Neuronal stem cell (in vitro differentiated cells): ENCODE data around the gene KIAA0825.

Experiments used
- DNase-seq: peaks from one replicate; pipeline ENCODE4 v3.0.0-alpha.2; 2013; ENCODE audit warnings: low spot score
- H2AFZ ChIP-seq: one replicate; pipeline ENCODE4 v1.6.1; 2013; ENCODE audit warnings: mild to moderate bottlenecking, low read length, inconsistent platforms
- H2AK5ac ChIP-seq: 2 replicates; pipeline ENCODE4 v1.6.1; 2013; ENCODE audit warnings: low read depth, mild to moderate bottlenecking, inconsistent platforms, low read length, moderate library complexity, mixed read lengths
- H2BK120ac ChIP-seq: 2 replicates; pipeline ENCODE4 v1.6.1; 2013; ENCODE audit warnings: low read depth, mild to moderate bottlenecking, inconsistent platforms, low read length, moderate library complexity, mixed read lengths
- H2BK12ac ChIP-seq: one replicate; pipeline ENCODE4 v1.6.1; 2013; ENCODE audit warnings: low read length, inconsistent platforms
- H2BK15ac ChIP-seq: 2 replicates; pipeline ENCODE4 v1.6.1; 2013; ENCODE audit warnings: mild to moderate bottlenecking, low read length, inconsistent platforms, mixed read lengths
- H2BK5ac ChIP-seq: one replicate; pipeline ENCODE4 v1.6.1; 2013; ENCODE audit warnings: inconsistent platforms, mild to moderate bottlenecking, low read length, moderate library complexity
- H3K14ac ChIP-seq: one replicate; pipeline ENCODE4 v1.6.1; 2013; ENCODE audit warnings: low read length, inconsistent platforms
- H3K18ac ChIP-seq: 2 replicates; pipeline ENCODE4 v1.6.1; 2013; ENCODE audit warnings: low read length, inconsistent platforms
- H3K23ac ChIP-seq: 2 replicates; pipeline ENCODE4 v1.6.1; 2013; ENCODE audit warnings: low read depth, mild to moderate bottlenecking, mixed read lengths, low read length, inconsistent platforms; ENCODE audit not compliant: poor library complexity
- H3K27ac ChIP-seq: replicated peaks from 3 replicates; pipeline ENCODE4 v1.5.1; 2013; ENCODE audit warnings: low read length, inconsistent platforms
- H3K27me3 ChIP-seq, 3 experiments: 2 replicates each; pipeline ENCODE4 v1.6.1; 2013; ENCODE audit warnings: low read length in 3 of 3, mild to moderate bottlenecking in 2 of 3, inconsistent platforms in 1 of 3, low read depth in 1 of 3, mixed read lengths in 1 of 3, moderate library complexity in 1 of 3; ENCODE audit not compliant: control insufficient read depth in 3 of 3, insufficient read depth in 3 of 3
- H3K36me3 ChIP-seq, 2 donors: replicated peaks in 1 of 2; 2 replicates each; pipeline ENCODE4 v1.6.1; 2013; ENCODE audit warnings: low read length in 2 of 2; ENCODE audit not compliant: control insufficient read depth in 2 of 2, insufficient read depth in 2 of 2
- H3K4ac ChIP-seq: 2 replicates; pipeline ENCODE4 v1.6.1; 2013; ENCODE audit warnings: inconsistent platforms, mild to moderate bottlenecking, low read length, moderate library complexity
- H3K4me1 ChIP-seq, 2 donors: 1 replicate in 1 of 2; 2 replicates in 1 of 2; pipeline ENCODE4 v1.6.1; 2013; ENCODE audit warnings: low read length in 2 of 2, low read depth in 1 of 2; ENCODE audit not compliant: control insufficient read depth in 2 of 2, insufficient read depth in 1 of 2
- H3K4me2 ChIP-seq: one replicate; pipeline ENCODE4 v1.6.1; 2013; ENCODE audit warnings: mild to moderate bottlenecking, low read length, inconsistent platforms; ENCODE audit not compliant: insufficient read depth, poor library complexity, severe bottlenecking
- H3K4me3 ChIP-seq, 2 donors: 2 replicates each; pipeline ENCODE4 v1.5.1; 2013; ENCODE audit warnings: low read length in 2 of 2, mild to moderate bottlenecking in 2 of 2, inconsistent platforms in 1 of 2, moderate library complexity in 1 of 2
- H3K79me1 ChIP-seq: one replicate; pipeline ENCODE4 v1.6.1; 2013; ENCODE audit warnings: low read depth, mild to moderate bottlenecking, inconsistent platforms, low read length, moderate library complexity
- H3K9ac ChIP-seq: one replicate; pipeline ENCODE4 v1.6.1; 2013; ENCODE audit warnings: mild to moderate bottlenecking, low read depth, low read length, inconsistent platforms; ENCODE audit not compliant: poor library complexity
- H3K9me3 ChIP-seq, 2 donors: replicated peaks in 1 of 2; 2 replicates each; pipeline versions ENCODE3 to v1.6.1; 2013; ENCODE audit warnings: low read length in 2 of 2, mild to moderate bottlenecking in 2 of 2, inconsistent platforms in 1 of 2, low read depth in 1 of 2, mixed read lengths in 1 of 2, moderate library complexity in 1 of 2; ENCODE audit not compliant: control insufficient read depth in 2 of 2, insufficient read depth in 1 of 2
- H4K8ac ChIP-seq: one replicate; pipeline ENCODE4 v1.6.1; 2013; ENCODE audit warnings: low read depth, mild to moderate bottlenecking, inconsistent platforms, low read length, moderate library complexity
- H4K91ac ChIP-seq: one replicate; pipeline ENCODE4 v1.6.1; 2013; ENCODE audit warnings: low read length, low read depth, mild to moderate bottlenecking, inconsistent platforms; ENCODE audit not compliant: poor library complexity
- WGBS, 2 donors: extraction: QIAGEN DNeasy Blood & Tissue Kit; methylation state at CpG; one replicate each; pipeline ENCODE4 v1.1.7; 2013; ENCODE audit warnings: missing lambda C conversion rate in 2 of 2, mixed read lengths in 1 of 2; ENCODE audit not compliant: insufficient read length in 2 of 2, insufficient replicate concordance in 1 of 2; ENCODE audit errors: extremely low coverage in 2 of 2; 5-methylcytosine and 5-hydroxymethylcytosine counted together

Gene KIAA0825

DNA sequence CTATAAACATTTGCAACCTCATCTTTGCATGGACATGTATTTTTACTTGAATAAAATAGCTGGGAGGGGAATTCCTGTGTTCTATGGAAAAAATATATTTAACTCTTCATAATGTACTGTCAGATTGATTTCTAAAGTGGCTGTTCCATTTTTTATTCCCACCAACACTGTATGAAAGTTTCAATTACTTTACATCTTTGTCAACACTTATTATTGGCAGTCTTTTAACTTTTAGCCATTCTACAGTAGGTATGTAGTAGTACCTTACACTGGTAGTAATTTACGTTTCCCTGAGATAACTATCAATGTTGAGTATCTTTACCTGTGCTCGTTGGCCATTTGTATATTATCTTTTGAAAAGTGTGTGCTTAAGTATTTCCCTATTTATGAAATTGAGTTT, 429.7 kb downstream of the KIAA0825 start:
- Histone ChIP-seq H3K9me3 (no peaks in the 10 kb centered on the region), H2BK5ac (no peak overlapping the region), H3K18ac (no peak overlapping the region), H3K27ac (no peak overlapping the region), H4K91ac (no peak overlapping the region), H3K4me3 (no peak overlapping the region), H3K36me3 (no peaks in the 10 kb centered on the region), H2BK120ac (no peak overlapping the region), H3K9ac (no peak overlapping the region), H2BK15ac (no peak overlapping the region), H2BK12ac (no peak overlapping the region), H3K4ac (no peak overlapping the region), H3K14ac (no peak overlapping the region), H3K79me1 (no peaks in the 10 kb centered on the region), H3K4me2 (no peak overlapping the region), H3K4me1 (peaks cover 2 to 5% of the 10 kb centered on the region in 2 donors), H4K8ac (no peak overlapping the region), H3K27me3 (no peaks in the 10 kb centered on the region), H3K23ac (no peak overlapping the region), H2AK5ac (no peak overlapping the region), H2AFZ (no peak overlapping the region)
- no peak for DNase-seq
- no CpG with 5 or more reads among the region's 2 CpGs for whole genome bisulfite sequencing, 2 donors

DNA sequence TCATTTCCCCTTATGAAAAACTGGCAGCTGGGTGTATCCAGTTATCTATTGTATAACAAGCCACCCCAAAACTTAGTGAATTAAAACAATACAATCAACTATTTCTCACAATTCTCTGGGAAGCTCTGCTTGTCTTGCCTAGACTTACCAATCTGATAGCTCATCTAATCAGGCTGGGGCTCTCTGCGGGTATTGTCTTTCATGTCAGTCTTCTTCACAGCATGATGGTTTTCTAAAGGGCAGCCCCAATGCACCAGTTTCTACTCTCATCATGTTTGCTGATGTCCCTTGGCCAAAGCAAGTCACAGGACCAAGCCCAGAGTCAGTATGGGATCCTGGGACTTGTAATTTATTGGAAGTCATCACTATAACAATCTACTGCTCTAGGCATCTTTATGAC, 433.5 kb downstream of the KIAA0825 start:
- no peak overlapping the region for H4K8ac ChIP-seq
- no peak overlapping the region for H3K9ac ChIP-seq
- peaks cover 0 to 2% of the 10 kb centered on the region in 2 donors for H3K4me1 ChIP-seq
- no peak overlapping the region for H2AFZ ChIP-seq
- no peak overlapping the region for H3K27ac ChIP-seq
- no peaks in the 10 kb centered on the region for H3K9me3 ChIP-seq
- no peak overlapping the region for H3K4me2 ChIP-seq
- H2BK12ac ChIP-seq = no peak overlapping the region
- H3K36me3 ChIP-seq = no peaks in the 10 kb centered on the region
- no peak overlapping the region for H3K14ac ChIP-seq
- H2BK120ac ChIP-seq = no peak overlapping the region
- no peak overlapping the region for H3K18ac ChIP-seq
- no peaks in the 10 kb centered on the region for H3K27me3 ChIP-seq
- WGBS, 2 donors = no CpG with 5 or more reads among the region's 1 CpG
- H2BK5ac ChIP-seq = no peak overlapping the region
- H4K91ac ChIP-seq = no peak overlapping the region
- no peak overlapping the region for H3K4me3 ChIP-seq
- no peak overlapping the region for H3K23ac ChIP-seq
- H3K79me1 ChIP-seq = no peaks in the 10 kb centered on the region
- H2BK15ac ChIP-seq = no peak overlapping the region
- H3K4ac ChIP-seq = no peak overlapping the region
- no peak overlapping the region for H2AK5ac ChIP-seq
- DNase-seq = no peak

- Histone ChIP-seq H2BK15ac (no peak overlapping the region), H2AFZ (no peak overlapping the region), H3K18ac (no peak overlapping the region), H3K9ac (no peak overlapping the region), H2BK12ac (no peak overlapping the region), H3K79me1 (no peaks in the 10 kb centered on the region), H3K9me3 (no peaks in the 10 kb centered on the region), H3K4me1 (peaks cover 0 to 2% of the 10 kb centered on the region in 2 donors), H2BK5ac (no peak overlapping the region), H3K4ac (no peak overlapping the region), H2BK120ac (no peak overlapping the region), H3K36me3 (no peaks in the 10 kb centered on the region), H3K27ac (no peak overlapping the region), H4K91ac (no peak overlapping the region), H2AK5ac (no peak overlapping the region), H3K27me3 (no peaks in the 10 kb centered on the region), H3K4me3 (no peak overlapping the region), H3K14ac (no peak overlapping the region), H4K8ac (no peak overlapping the region), H3K4me2 (no peak overlapping the region), H3K23ac (no peak overlapping the region)
- no CpG with 5 or more reads among the region's 2 CpGs for WGBS, 2 donors
- no peak for DNase-seq
Observed at GRCh38 chr5:94181895-94182294, 436.5 kb downstream of the KIAA0825 start.

DNA sequence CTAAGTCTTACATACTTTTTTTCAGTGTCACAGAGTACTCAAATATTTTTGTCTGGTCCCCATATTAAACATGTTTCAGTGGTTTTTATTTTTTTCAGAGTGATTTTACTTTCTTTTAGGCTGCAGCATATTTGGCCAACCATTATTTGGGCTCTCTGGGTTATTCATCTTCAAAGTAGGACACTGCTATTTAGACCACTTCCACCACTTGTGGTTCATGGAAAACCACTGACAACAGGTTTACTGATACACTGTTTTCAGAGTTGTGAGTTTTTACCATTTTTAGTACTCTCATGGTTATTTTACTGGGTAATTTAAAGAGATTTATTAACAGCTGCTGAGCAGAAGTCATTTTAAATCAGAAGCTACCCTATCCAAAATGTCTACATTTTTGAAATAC, 437.6 kb downstream of the KIAA0825 start:
- Histone ChIP-seq H4K8ac (no peak overlapping the region), H3K27ac (no peak overlapping the region), H2AFZ (no peak overlapping the region), H3K79me1 (no peaks in the 10 kb centered on the region), H3K4me3 (no peak overlapping the region), H3K4me1 (peaks cover 0 to 2% of the 10 kb centered on the region in 2 donors), H3K14ac (no peak overlapping the region), H3K23ac (no peak overlapping the region), H3K36me3 (no peaks in the 10 kb centered on the region), H2BK15ac (no peak overlapping the region), H3K18ac (no peak overlapping the region), H3K4ac (no peak overlapping the region), H2BK120ac (no peak overlapping the region), H4K91ac (no peak overlapping the region), H2BK12ac (no peak overlapping the region), H2AK5ac (no peak overlapping the region), H3K9me3 (no peaks in the 10 kb centered on the region), H3K9ac (no peak overlapping the region), H3K27me3 (no peaks in the 10 kb centered on the region), H2BK5ac (no peak overlapping the region), H3K4me2 (no peak overlapping the region)
- DNase-seq = no peak
